ENCODE data around the gene ADAM19.
"Not testable (repeated sequence)": the region's sequence is repeated elsewhere in the genome, so short reads cannot be mapped to it uniquely, and the experiment has no call there.

DNA sequence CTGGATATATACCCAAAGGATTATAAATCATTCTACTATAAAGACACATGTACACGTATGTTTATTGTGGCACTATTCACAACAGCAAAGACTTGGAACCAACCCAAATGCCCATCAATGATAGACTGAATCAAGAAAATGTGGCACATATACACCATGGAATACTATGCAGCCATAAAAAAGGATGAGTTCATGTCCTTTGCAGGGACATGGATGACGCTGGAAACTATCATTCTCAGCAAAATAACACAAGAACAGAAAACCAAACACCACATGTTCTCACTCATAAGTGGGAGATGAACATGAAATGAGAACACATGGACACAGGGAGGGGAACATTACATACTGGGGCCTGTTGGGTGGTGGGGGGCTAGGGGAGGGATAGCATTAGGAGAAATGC is 92.9 kb downstream of the ADAM19 start:
- TF ChIP-seq CTCF (IDR thresholded peaks at IDR 0.05); ZFX (IDR thresholded peaks at IDR 0.05; ENCODE audit: borderline replicate concordance): not testable (repeated sequence)

Data from 22Rv1 (cell line).